ENCODE measurements around the gene STUM. TPM values are rescaled to one million over a fixed set of nuclear protein-coding genes. Genes with fewer than 3 reads are reported as not detected.

The STUM gene
- total RNA-seq, 1 experiment from 2014 or later: 0.11 TPM

DNA sequence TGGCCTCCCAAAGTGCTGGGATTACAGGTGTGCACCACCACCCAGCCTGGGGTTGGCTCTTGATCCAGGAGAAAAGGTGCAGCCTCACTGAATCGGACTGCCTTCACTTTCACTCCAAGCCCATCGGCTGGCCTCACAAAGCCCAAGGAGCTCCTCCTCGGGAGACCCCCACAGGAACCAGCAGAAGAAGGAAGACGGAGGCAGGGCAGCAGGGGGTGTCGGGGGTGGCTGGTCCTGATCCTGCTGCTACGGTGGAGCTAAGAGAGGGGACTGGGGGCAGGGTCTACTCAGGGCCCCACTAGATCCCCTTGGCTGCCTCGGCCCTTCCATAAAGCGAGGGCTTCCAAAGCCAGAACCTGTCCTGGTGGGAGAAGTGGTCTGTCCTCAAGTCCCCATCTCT is 93.9 kb downstream of the STUM start:
- no peak overlapping the region for H3K4me3 Mint-ChIP-seq
- Histone ChIP-seq H3K27ac (ENCODE audit: insufficient read length, low read depth, low read length) (no peak overlapping the region), H4K8ac (replicated peaks; ENCODE audit: insufficient read length, low read depth, low read length) (no peak overlapping the region), H2BK12ac (ENCODE audit: insufficient read length, low read depth, low read length) (no peak overlapping the region), H4K5ac (ENCODE audit: insufficient read length, low read depth, low read length) (no peak overlapping the region), H3K23ac (ENCODE audit: insufficient read length, low read depth, low read length) (no peak overlapping the region), H3K56ac (ENCODE audit: insufficient read length, low read depth, low read length) (no peak overlapping the region), H3K4me1 (ENCODE audit: insufficient read depth, low read length) (no peaks in the 10 kb centered on the region), H3T11ph (ENCODE audit: low read length) (no peak overlapping the region), H2BK5ac (ENCODE audit: insufficient read length, low read length) (no peak overlapping the region), H2BK20ac (ENCODE audit: low read depth, low read length, poor library complexity, severe bottlenecking) (no peak overlapping the region), H2AFZ (ENCODE audit: low read length) (no peak overlapping the region), H3K79me2 (ENCODE audit: insufficient read depth, low read length) (no peaks in the 10 kb centered on the region), H3K18ac (ENCODE audit: insufficient read length, low read depth, low read length) (no peak overlapping the region), H2BK15ac (ENCODE audit: low read depth, low read length) (no peak overlapping the region), H3K23me2 (ENCODE audit: insufficient read length, low read depth, low read length, poor library complexity, severe bottlenecking) (no peaks in the 10 kb centered on the region), H3K9me3 (ENCODE audit: control insufficient read depth, low read depth, low read length) (no peaks in the 10 kb centered on the region), H4K20me1 (ENCODE audit: control insufficient read depth, insufficient read depth, insufficient read length) (no peaks in the 10 kb centered on the region), H3K14ac (ENCODE audit: insufficient read depth, low read length) (no peak overlapping the region), H3K27me3 (ENCODE audit: insufficient read depth, low read length) (no peaks in the 10 kb centered on the region), H3K4me2 (ENCODE audit: insufficient read depth, insufficient read length, low read length) (no peak overlapping the region), H3K4ac (ENCODE audit: low read depth, low read length) (no peak overlapping the region), H4K91ac (ENCODE audit: insufficient read length, low read depth, low read length) (no peak overlapping the region), H2BK120ac (ENCODE audit: low read depth, low read length, poor library complexity, severe bottlenecking) (no peak overlapping the region), H3K79me1 (ENCODE audit: insufficient read depth, low read depth, low read length, poor library complexity, severe bottlenecking) (no peaks in the 10 kb centered on the region), H2AK5ac (ENCODE audit: insufficient read length, low read length) (no peak overlapping the region), H3K9ac (ENCODE audit: extremely low read depth, insufficient read length, low read length) (no peak overlapping the region)
- TF ChIP-seq, protein P1, sequence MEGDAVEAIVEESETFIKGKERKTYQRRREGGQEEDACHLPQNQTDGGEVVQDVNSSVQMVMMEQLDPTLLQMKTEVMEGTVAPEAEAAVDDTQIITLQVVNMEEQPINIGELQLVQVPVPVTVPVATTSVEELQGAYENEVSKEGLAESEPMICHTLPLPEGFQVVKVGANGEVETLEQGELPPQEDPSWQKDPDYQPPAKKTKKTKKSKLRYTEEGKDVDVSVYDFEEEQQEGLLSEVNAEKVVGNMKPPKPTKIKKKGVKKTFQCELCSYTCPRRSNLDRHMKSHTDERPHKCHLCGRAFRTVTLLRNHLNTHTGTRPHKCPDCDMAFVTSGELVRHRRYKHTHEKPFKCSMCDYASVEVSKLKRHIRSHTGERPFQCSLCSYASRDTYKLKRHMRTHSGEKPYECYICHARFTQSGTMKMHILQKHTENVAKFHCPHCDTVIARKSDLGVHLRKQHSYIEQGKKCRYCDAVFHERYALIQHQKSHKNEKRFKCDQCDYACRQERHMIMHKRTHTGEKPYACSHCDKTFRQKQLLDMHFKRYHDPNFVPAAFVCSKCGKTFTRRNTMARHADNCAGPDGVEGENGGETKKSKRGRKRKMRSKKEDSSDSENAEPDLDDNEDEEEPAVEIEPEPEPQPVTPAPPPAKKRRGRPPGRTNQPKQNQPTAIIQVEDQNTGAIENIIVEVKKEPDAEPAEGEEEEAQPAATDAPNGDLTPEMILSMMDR (conservative IDR thresholded peaks at IDR 0.05): no peak
- peaks cover 20 to 32% of the 10 kb centered on the region in 2 experiments for H3K4me1 Mint-ChIP-seq
- WGBS (ENCODE audit: extremely low coverage, insufficient read length, low lambda C conversion rate): no CpG with 5 or more reads among the region's 8 CpGs
- peak overlapping the region in 1 of 3 experiments; percentile 67; a peak in 1 of 7 replicates for H3K27ac Mint-ChIP-seq
- H3K27me3 Mint-ChIP-seq (ENCODE audit: low read depth): no peaks in the 10 kb centered on the region
- H3K36me3 Mint-ChIP-seq (ENCODE audit: insufficient read depth in 1 of 3, low read depth in 3 of 3): peaks cover 0 to 3% (median 0%) of the 10 kb centered on the region in 3 experiments; a peak in 1 of 7 replicates
- no peaks in the 10 kb centered on the region for H3K9me3 Mint-ChIP-seq
- DNase-seq: no peak

Measured in H9 (cell line).